ENCODE data around the gene HAX1.
"Not testable (repeated sequence)": the region's sequence is repeated elsewhere in the genome, so short reads cannot be mapped to it uniquely, and the experiment has no call there.

The HAX1 gene

DNA sequence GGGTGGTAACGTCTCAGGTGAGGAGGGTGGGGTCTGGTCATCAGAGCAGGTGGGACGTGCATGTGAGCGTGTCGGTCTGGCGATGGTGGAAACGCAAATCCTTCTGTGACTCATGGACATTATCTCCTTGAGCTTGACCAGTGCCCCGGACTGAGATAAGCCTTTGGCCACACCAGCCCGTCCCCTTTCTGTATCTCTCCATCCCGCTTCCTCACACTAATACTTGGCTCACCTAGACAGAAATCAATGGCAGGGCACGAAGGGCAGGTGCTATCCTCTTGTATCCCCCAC is 40.6 kb downstream of the HAX1 start:
- TF ChIP-seq, protein P1, sequence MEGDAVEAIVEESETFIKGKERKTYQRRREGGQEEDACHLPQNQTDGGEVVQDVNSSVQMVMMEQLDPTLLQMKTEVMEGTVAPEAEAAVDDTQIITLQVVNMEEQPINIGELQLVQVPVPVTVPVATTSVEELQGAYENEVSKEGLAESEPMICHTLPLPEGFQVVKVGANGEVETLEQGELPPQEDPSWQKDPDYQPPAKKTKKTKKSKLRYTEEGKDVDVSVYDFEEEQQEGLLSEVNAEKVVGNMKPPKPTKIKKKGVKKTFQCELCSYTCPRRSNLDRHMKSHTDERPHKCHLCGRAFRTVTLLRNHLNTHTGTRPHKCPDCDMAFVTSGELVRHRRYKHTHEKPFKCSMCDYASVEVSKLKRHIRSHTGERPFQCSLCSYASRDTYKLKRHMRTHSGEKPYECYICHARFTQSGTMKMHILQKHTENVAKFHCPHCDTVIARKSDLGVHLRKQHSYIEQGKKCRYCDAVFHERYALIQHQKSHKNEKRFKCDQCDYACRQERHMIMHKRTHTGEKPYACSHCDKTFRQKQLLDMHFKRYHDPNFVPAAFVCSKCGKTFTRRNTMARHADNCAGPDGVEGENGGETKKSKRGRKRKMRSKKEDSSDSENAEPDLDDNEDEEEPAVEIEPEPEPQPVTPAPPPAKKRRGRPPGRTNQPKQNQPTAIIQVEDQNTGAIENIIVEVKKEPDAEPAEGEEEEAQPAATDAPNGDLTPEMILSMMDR (IDR thresholded peaks at IDR 0.05; ENCODE audit: insufficient read depth, missing control alignments), result no peak
- FAIRE-seq (no peak), DNase-seq (ENCODE audit: insufficient read length, low spot score) (no peak)

DNA sequence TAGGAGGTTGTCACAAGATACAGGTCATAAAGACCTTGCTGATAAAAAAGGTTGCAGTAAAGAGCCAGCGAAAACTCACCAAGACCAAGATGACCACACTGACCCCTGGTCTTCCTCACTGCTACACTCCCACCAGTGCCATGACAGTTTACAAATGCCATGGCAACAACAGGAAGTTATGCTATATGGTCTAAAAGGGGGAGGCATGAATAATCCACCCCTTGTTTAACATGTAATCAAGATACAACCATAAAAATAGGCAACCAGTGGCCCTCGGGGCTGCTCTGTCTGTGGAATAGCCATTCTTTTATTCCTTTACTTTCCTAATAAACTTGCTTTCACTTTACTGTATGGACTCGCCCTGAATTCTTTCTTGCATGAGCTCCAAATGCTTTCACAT is 41.8 kb downstream of the HAX1 start:
- DNase-seq (ENCODE audit: insufficient read length, low spot score); FAIRE-seq: not testable (repeated sequence)

DNA sequence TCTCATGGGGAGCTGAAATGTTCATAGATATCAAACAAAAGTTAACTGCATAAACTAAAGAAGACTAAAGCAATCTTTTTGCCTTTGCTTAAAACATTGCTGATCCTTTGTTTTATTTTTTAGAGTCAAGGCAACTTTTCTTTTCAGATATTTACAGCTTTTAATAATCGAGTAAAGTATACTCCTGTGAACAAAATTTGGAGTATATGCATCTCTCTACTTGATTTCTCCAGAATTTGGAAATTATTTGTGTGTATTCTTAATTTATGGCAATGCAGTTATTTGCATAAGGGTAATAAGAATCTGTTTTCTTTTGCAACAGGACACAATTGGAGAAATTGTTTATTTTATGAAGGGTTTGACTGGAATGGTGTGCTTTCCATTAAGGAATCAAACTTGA is 44.3 kb downstream of the HAX1 start:
- DNase-seq (ENCODE audit: insufficient read length, low spot score) (no peak), FAIRE-seq (no peak)

DNA sequence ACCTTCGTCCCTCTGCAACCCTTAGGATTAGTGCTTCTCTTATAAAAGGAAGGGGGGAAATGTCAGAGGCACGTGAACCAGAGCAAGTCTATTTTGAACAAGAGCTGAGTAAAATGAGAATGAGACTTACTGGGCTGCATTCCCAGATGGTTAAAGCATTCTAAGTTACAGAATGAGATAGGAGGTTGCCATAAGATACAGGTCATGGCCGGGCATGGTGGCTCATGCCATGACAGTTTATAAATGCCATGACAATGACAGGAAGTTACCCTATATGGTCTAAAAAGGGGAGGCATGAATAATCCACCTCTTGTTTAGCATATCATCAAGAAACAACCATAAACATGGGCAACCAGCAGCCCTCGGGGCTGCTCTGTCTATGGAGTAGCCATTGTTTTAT is 46.0 kb downstream of the HAX1 start:
- TF ChIP-seq, protein P1 (IDR thresholded peaks at IDR 0.05; ENCODE audit: insufficient read depth, missing control alignments), result no peak
- FAIRE-seq (no peak), DNase-seq (ENCODE audit: insufficient read length, low spot score) (no peak)

More for the DNA sequence above, 44.3 kb downstream of the HAX1 start:
- TF ChIP-seq, protein P1 (IDR thresholded peaks at IDR 0.05; ENCODE audit: insufficient read depth, missing control alignments), result no peak

DNA sequence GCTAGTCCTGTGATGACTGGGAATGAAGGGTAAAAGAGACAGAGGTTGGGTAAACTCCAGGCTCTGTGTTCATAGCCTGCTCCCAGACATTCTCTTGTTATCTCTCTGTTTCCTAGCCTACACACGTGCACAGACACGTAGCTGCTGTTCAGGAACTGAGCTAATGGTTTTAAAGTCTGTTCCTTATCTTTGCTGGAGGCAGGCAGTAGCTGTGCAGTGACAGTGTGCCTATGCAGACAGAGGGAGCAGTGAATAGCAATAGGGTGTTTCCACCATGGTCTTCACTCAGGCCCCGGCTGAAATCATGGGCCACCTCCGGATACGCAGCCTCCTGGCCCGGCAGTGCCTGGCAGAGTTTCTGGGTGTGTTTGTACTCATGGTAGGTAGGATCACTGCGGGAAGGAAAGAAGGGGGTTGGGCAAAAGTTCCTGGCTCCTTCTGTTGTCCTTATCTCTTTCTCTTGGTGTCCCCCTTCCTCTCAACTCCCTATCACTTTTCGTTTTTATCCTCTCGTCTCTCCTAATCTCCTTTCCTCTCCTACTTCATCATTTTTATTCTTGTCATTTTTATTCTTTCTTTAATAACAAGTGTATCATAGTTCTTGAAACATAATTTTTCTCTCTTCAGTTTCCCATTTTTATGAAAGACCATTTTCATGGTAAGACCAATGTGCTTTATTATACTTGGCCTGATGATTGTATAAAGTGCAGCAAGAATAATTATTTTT is 48.6 kb downstream of the HAX1 start, which contains the start of gene AQP10:
Gene AQP10 (plus strand): TSS at position 212 of the 727 bp plus-strand sequence. CDS start 63 bp downstream, at position 275.
- FAIRE-seq, result no peak
- TF ChIP-seq, protein P1 (IDR thresholded peaks at IDR 0.05; ENCODE audit: insufficient read depth, missing control alignments), result no peak
- DNase-seq (ENCODE audit: insufficient read length, low spot score), result no peak

DNA sequence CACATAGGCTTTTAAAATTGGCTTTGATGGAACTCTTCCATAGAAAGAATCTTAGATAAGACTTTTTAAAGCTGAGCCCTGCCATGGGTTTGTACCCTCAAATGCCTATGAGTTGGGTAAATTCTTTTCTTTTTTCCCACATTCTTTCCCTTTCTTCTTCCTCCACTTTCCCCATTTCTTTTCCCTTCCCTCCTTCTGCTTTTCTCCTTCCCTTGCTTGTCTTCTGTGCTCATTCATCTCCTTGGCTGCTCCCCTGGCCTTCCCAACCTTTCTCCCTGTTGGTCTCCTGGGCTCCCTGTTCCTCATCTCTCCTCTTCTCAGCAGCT is 49.1 kb downstream of the HAX1 start:
- not testable (repeated sequence) for DNase-seq (ENCODE audit: insufficient read length, low spot score); FAIRE-seq

DNA sequence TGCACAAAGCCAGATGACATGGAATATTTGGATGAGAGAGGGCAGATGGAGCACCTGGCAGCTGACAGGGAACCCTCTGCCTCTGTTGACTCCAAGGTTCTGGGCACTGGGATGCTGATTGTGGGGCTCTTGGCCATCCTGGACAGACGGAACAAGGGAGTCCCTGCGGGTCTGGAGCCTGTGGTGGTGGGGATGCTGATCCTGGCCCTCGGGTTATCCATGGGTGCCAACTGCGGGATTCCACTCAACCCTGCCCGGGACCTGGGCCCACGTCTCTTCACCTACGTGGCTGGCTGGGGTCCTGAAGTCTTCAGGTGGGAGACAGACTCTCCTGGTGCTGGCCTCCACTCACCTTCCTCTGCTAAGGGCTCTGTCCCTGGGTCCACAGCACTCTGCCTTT is 51.1 kb downstream of the HAX1 start:
- DNase-seq (ENCODE audit: insufficient read length, low spot score) (no peak), FAIRE-seq (no peak)
- TF ChIP-seq, protein P1 (IDR thresholded peaks at IDR 0.05; ENCODE audit: insufficient read depth, missing control alignments), result no peak

DNA sequence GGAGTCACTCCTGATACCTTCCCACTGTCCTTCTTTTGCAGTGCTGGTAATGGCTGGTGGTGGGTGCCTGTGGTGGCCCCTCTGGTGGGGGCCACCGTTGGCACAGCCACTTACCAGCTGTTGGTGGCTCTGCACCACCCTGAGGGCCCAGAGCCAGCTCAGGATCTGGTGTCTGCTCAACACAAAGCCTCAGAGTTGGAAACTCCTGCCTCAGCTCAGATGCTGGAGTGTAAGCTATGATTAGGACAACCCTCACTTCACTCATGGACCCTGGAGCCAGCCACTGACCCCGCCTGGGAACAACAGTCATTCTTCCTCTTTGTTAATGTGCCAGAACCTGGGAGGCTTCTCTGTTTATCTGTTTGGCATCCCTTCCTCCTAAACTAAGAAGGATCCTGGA is 51.8 kb downstream of the HAX1 start:
- TF ChIP-seq, protein P1 (IDR thresholded peaks at IDR 0.05; ENCODE audit: insufficient read depth, missing control alignments), result no peak
- FAIRE-seq (no peak), DNase-seq (ENCODE audit: insufficient read length, low spot score) (no peak)

Data from D721Med (cell line).